DOHH2 (cell line): ENCODE data around the gene ZNF521.

Experiments
- EZH2phosphoT487 ChIP-seq: fragments of 200-600 bp; sonication (generic); IDR thresholded peaks from 2 replicates; pipeline ENCODE4 v1.6.1; 2017; ENCODE audit warnings: borderline replicate concordance, mild to moderate bottlenecking, antibody characterized with exemption, low read length, moderate library complexity, mixed read lengths
- TF ChIP-seq, protein P1 (sequence below): fragments of 200-600 bp; sonication (generic); IDR thresholded peaks from one replicate; pipeline ENCODE4 v1.5.1; 2014; ENCODE audit warnings: antibody characterized with exemption, mild to moderate bottlenecking, low read depth, low read length; ENCODE audit not compliant: poor library complexity, severe bottlenecking

DNA sequence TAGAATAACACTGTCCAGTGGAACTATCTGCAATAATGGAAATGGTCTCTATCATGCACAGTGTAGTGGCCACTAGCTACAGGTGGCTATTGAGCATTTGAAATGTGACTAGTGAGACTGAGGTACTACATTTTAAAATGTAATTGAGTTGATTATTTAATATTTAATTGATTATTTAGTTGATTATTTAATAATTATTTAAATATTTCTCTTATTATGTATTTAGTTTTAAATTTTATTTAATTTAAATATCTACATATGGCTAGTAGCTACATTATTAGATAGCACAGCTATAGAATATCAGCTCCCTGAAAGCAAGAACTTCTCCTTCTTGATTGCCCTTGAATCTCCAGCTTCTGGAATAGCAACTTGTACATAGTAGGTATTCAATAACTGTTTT lies 12.8 kb upstream of the ZNF521 start:
- TF ChIP-seq, protein P1, sequence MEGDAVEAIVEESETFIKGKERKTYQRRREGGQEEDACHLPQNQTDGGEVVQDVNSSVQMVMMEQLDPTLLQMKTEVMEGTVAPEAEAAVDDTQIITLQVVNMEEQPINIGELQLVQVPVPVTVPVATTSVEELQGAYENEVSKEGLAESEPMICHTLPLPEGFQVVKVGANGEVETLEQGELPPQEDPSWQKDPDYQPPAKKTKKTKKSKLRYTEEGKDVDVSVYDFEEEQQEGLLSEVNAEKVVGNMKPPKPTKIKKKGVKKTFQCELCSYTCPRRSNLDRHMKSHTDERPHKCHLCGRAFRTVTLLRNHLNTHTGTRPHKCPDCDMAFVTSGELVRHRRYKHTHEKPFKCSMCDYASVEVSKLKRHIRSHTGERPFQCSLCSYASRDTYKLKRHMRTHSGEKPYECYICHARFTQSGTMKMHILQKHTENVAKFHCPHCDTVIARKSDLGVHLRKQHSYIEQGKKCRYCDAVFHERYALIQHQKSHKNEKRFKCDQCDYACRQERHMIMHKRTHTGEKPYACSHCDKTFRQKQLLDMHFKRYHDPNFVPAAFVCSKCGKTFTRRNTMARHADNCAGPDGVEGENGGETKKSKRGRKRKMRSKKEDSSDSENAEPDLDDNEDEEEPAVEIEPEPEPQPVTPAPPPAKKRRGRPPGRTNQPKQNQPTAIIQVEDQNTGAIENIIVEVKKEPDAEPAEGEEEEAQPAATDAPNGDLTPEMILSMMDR = no peak
- TF ChIP-seq EZH2phosphoT487 = no peak
